DMS153 treated with DMSO at 0.1 percent for 48 hours (cell line): ENCODE data around the gene OR10H1.
"Not testable (repeated sequence)": the region's sequence is repeated elsewhere in the genome, so short reads cannot be mapped to it uniquely, and the experiment has no call there.

Experiments used
- DNase-seq: peaks from one replicate; lab custom pipeline; 2025; ENCODE audit not compliant: unreplicated experiment; lab: John Stamatoyannopoulos, UW

Gene OR10H1

GRCh38 chr19:15776264-15776663 lies 39.2 kb downstream of the OR10H1 start:
- DNase-seq = no peak

GRCh38 chr19:15775249-15775648 lies 40.2 kb downstream of the OR10H1 start:
- no peak for DNase-seq

- DNase-seq = not testable (repeated sequence)
Measured at GRCh38 chr19:15774159-15774558, 41.3 kb downstream of the OR10H1 start.

- no peak for DNase-seq
Measured at GRCh38 chr19:15769586-15769985, 45.9 kb downstream of the OR10H1 start.

- DNase-seq = no peak
Measured at GRCh38 chr19:15759962-15760565, 55.4 kb downstream of the OR10H1 start.

- DNase-seq = no peak
Measured at GRCh38 chr19:15758379-15758778, 57.1 kb downstream of the OR10H1 start.
